HEK293 (cell line): ENCODE results near the gene DRC7.

Experiments
- SP2 ChIP-seq: fragments of 450-650 bp; formaldehyde crosslinking; IDR thresholded peaks from 2 replicates; pipeline ENCODE4 v1.5.1; 2016; ENCODE audit warnings: missing biosample characterization, missing genetic modification characterization
- ZNF837 ChIP-seq: fragments of 450-650 bp; formaldehyde crosslinking; IDR thresholded peaks from 2 replicates; pipeline ENCODE4 v1.5.1; 2016; ENCODE audit warnings: missing biosample characterization, missing genetic modification characterization
- TF ChIP-seq, protein P1 (sequence below): fragments of 450-650 bp; formaldehyde crosslinking; IDR thresholded peaks from 2 replicates; pipeline ENCODE4 v1.5.1; 2016; ENCODE audit warnings: missing biosample characterization, missing genetic modification characterization

GRCh38 chr16:57756424-57757325, 62.1 kb downstream of the DRC7 start:
- no peak for TF ChIP-seq ZNF837 (tag by site-specific recombination)
- TF ChIP-seq, protein P1, sequence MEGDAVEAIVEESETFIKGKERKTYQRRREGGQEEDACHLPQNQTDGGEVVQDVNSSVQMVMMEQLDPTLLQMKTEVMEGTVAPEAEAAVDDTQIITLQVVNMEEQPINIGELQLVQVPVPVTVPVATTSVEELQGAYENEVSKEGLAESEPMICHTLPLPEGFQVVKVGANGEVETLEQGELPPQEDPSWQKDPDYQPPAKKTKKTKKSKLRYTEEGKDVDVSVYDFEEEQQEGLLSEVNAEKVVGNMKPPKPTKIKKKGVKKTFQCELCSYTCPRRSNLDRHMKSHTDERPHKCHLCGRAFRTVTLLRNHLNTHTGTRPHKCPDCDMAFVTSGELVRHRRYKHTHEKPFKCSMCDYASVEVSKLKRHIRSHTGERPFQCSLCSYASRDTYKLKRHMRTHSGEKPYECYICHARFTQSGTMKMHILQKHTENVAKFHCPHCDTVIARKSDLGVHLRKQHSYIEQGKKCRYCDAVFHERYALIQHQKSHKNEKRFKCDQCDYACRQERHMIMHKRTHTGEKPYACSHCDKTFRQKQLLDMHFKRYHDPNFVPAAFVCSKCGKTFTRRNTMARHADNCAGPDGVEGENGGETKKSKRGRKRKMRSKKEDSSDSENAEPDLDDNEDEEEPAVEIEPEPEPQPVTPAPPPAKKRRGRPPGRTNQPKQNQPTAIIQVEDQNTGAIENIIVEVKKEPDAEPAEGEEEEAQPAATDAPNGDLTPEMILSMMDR (tag by site-specific recombination), result no peak
- no peak for TF ChIP-seq SP2 (tag by site-specific recombination)
